ENCODE measurements around the gene PIN1.

The PIN1 gene

DNA sequence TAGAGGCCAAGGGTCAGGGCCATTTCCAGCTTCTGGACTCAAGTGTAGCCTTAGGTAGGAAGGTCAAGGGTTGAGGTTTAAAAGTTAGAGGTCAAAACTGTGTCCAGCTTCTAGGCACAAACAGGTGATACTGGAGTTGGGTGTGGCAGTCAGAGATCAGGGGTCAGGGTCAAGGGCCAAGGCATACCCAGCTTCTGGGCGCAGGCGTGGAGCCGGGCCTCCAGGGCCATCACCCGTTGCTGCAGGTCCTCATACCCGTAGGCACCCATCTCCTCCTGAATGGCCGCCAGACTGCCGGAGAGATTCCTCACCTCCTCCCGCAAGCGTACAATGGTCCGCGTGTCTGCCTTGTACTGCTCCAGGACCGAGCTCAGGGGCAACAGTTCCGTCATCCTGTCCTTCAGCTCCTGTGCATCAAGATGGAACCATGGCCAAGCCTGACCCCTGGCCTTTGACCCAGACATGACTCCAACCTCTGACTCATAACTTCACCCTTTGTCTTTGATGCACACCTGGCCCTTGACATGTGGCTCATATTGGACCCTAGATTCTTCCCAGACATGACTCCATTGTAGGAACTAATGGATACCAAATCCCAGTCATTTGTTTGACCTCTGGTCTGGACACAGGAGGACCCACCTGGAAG, 22.1 kb downstream of the PIN1 start:
- no peak for DNase-seq

DNA sequence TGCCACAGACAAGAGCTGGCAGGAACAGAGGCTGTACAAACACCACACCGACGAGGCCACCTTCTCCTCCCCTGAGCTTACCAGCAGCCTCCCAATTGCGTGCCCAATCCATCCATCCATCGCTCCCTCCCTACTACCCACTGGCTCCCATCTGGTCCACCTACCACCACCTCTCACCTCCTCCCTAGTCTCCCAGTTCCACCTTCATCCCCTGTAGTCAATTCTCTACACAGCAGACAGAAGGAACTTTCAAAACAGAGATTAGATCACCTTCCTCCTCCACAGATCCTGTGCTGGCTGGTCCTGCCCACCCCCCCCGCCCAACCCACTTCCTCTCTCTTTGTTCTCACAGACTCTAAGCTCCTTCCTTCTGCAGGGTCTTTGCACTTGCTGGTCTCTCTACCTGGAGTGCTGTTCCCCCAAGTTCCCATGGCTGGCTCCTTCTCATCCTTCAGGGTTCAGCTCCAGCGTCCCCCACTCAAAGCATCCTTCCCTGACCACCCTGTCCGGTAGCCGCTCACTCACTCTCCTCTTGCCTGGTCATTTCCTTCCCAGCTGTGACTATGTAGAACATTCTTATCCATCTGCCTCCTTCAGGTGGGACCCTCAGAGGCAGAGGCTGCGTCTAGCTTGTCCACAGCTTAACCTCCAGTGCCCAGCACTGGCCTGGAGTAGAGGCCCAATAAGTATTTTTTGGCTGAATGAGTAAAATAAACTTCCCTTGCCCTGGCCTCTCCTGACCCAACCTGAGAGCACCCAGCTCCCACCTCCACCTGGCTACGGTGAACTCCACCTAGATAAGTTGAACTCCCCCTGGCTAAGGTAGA, 23.0 kb downstream of the PIN1 start:
- DNase-seq: peak; percentile 39 to 51

GRCh38 chr19:9858766-9859165, 23.6 kb downstream of the PIN1 start:
- no peak for DNase-seq

DNA sequence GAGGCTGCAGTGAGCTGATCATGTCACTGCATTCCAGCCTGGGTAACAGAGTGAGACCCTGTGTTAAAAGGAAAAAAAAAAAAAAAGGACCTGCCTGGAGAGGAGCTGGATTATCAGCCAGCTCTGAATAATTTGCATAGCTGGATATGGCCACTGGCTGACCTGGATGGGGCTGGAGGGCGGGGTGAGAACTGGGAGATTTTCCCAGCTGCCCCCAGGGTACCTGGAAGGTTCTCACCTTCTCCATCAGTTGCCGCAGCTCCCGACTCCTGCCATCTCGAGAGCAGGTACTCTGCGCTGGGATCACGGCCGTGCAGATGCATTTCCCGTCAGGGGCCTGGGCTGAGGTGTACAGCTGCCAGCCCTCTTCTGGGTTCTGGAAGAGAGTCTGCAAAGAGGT, 25.3 kb downstream of the PIN1 start:
- no peak for DNase-seq

DNA sequence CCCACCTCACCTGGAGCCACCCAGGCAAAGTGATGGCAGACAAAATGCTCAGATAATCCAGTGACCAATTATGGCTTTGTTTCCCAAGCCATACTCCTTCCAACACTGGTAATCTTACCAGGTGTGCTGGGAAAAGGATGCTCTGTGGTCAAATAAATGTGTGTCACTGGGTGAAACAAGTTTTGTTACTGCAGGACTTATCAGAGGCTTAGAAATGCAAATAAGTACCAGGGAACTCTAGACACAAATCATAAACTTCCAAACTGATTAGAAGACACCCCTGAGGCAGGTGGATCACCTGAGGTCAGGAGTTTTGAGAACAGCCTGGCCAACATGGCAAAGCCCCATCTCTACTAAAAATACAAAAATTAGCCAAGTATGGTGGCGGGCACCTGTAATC, 26.4 kb downstream of the PIN1 start:
- DNase-seq: no peak

DNA sequence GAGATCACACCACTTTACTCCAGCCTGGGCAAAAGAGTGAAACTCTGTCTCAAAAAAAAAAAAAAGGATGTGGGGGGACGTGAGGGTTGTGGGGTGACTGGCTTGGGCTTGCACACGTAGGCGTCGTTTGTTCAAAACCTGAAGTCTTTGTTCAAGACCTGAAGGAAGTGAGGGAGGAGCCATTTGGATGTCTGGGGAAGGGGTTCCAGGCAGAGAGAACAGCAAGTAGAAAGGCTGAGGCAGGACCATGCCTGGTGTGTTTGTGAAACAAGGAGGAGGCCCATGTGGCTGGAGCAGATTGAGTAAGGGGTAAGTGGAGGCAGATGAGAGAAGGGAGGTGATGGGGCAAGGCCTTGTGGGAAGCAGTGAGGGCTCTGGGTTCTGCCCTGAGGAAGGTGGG, 27.8 kb downstream of the PIN1 start:
- DNase-seq: peak; percentile 35 to 40

- peak in 1 of 2 experiments; percentile 37 for DNase-seq
Observed at GRCh38 chr19:9863759-9864158, 28.6 kb downstream of the PIN1 start.

DNA sequence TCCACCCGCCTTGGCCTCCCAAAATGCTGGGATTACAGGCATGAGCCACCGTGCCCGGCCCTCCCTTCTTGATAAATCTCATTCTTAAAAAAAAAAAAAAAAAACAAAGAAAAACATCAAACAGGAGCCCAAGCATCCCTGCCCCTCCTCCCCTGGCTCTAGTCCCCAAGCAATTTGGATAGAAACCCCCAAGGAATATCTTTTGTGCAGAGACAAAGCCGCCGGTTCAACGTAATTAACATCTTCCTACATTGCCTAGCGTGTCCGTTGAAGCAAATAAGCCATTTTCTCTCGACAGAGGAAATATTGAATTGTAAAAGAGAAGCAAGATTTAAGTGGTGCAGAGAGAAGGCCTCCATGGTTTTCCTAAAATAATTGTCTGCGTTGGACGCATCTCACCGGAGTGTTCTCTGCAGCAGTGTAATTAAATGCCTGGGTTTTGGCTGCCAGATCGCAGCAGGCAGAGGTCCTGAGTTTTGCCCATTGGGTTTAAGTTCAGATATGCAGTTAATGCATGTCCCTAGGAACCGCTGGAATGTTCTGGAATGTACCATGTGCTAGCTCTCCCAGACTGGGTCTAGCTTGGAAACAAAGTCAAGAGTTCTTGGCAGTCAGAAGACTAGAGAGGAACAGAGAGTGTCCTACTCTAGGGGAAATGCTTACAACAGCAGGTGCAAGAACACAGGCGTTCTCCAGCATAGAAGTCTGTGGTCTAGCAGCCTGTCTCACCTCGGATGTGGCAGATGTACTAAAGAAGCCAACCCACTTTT, 30.8 kb downstream of the PIN1 start:
- no peak for DNase-seq

GRCh38 chr19:9868983-9869617, 34.0 kb downstream of the PIN1 start:
- no peak for DNase-seq

DNA sequence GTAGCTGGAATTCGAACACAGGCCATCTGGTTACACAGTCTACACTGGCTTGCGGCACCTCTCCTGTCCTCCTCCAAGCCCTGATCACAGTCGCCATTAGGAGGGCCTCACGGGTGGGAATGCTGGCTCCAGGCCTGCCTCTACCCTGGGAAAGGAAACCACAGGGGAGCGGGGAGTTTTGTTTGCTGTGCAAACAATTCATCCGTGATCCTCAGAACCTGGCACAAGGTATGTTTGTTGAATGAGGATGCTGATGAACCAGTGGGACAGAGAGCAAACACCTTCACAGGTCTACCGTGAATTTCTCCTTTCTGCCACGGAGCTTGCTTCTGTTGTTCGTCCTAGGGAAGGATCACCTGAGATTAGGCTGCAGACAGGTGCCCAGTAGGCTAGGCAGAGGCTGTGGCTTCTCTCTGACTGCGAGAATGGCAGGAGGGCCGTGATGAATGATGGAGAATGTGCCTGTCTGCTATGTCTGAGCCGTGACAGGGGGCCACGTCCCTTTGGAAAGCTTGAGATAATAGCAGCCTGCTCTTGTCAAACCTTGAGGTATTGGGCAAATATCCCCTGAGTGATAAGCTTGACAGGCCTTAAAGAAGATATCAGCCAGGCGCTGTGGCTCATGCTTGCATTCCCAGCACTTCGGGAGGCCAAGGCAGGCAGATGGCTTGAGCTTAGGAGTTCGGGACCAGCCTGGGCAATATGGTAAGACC, 36.7 kb downstream of the PIN1 start:
- no peak for DNase-seq

- no peak for DNase-seq
Observed at GRCh38 chr19:9872618-9873242, 37.6 kb downstream of the PIN1 start.

- DNase-seq: no peak
Observed at GRCh38 chr19:9875031-9875627, 40.0 kb downstream of the PIN1 start.

GRCh38 chr19:9875796-9876195, 40.7 kb downstream of the PIN1 start:
- no peak for DNase-seq

- DNase-seq: no peak
Observed at GRCh38 chr19:9877780-9878510, 42.8 kb downstream of the PIN1 start.

GRCh38 chr19:9878511-9879196, 43.5 kb downstream of the PIN1 start:
- no peak for DNase-seq

DNA sequence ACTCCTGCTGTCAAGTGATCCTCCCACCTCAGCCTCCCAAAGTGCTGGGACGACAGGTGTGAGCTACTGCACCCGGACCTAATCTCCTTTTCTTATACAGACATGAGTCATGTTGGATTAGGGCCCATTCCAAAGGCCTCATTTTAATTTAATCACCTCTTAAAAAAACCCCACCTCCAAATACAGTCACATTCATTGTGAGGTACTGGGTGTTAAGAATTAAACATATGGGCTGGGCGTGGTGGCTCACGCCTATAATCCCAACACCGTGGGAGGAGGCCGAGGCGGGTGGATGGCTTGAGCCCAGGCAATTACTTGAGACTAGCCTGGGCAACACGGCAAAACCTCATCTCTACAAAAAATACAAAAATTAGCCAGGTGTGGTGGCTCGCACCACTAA, 46.6 kb downstream of the PIN1 start:
- no peak for DNase-seq

DNA sequence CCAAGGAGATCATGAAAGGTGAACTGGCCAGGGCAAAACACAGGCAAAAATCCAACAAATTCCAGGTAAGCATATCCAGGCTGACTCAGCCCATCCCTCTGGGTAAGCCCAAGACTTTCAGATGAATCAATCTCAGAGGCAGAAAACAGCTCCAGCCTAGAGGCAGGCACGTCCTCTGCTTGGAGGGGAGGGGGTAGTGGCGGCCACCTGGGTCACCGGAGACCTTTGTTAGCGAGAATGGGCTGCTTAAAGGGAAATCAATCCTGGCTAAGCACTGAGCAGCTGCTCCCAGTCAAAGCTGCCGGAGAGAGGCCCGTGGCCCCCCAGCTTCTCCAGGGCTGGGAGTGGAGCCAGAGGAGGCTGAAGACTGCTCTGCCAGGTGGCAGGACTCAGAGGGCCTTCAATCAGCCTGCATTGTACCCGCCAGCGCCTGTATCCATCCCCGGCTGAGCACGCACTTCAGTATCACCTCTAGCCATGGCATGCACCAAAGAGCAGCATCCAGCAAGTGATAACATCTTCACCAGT, 48.2 kb downstream of the PIN1 start:
- DNase-seq: no peak

DNA sequence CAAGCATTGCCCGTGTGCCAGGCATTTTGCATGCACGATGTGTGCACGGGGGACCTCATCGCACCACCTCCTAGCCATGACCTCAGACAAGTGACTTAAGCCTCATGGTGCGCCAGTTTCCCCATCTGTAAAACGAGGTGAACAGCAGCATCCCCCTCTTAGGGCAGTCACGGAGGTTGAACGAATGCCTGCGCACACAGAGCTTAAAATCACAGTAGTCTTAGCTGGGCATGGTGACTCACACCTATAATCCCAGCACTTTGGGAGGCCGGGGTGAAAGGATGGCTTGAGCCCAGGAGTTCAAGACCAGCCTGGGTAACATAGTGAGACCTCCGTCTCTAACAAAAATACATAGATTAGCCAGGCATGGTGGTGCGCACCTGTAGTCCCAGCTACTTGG, 48.6 kb downstream of the PIN1 start:
- no peak for DNase-seq

DNA sequence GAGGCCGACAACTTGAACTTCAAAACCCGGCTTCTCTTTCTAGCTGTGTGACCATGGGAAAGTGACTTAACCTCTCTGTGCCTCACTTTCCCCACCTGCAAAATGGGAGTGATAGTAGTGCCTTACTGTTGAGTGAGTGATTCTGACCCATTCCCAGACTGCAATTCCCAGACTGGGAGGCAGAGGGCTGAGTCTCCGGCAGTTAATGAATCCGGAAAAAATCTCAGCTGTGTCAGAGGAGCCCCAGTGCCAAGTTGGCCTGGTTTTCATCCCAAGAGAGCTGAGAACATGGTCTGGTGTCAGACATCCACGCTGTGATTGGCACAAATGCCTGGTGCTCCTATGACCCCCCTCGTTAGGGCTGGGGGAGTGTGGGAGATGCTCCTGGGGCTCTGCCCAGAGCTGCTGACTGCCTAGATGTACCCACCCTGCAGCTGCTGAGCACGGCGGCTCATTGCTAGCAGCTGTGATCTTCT, 50.0 kb downstream of the PIN1 start:
- no peak for DNase-seq
